Gastrocnemius medialis (tissue), 4 donors: ENCODE data around the gene S1PR3.

Experiments
- POLR2A ChIP-seq, 2 donors: fragments of 450-650 bp; IDR thresholded peaks; one replicate each; pipeline ENCODE4 v1.6.1; 2017; ENCODE audit warnings: antibody characterized with exemption in 2 of 2, mild to moderate bottlenecking in 2 of 2, moderate library complexity in 2 of 2
- TF ChIP-seq, protein P1 (sequence below), 5 experiments: fragments of 450-650 bp in 3 of 5; fragments of 200-600 bp in 2 of 5; sonication (generic) in 2 of 5; IDR thresholded peaks in 4 of 5; conservative IDR thresholded peaks in 1 of 5; 1 replicate in 4 of 5; 2 replicates in 1 of 5; pipeline ENCODE4 v1.5.1; 2016 to 2019; ENCODE audit warnings: antibody characterized with exemption in 5 of 5, mild to moderate bottlenecking in 3 of 5, moderate library complexity in 3 of 5

DNA sequence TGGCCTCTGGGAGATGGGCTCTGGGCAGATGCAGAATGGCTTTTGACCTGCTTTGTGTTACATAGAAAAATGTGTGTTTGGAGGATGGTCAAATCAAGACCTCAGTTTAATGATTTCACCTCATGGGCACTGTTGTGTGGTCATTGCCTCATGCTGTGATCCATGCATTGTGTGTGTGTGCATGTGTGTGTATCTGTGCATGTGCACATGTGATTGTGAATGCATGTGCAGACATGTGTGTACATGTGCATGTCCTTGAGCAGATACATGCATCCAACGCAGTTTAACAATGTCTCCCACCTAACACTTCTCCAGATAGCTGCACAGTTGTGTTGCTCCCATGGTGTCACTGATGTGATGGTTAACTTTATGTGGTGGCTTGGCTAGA lies 40.1 kb upstream of the S1PR3 start:
- TF ChIP-seq, protein P1, sequence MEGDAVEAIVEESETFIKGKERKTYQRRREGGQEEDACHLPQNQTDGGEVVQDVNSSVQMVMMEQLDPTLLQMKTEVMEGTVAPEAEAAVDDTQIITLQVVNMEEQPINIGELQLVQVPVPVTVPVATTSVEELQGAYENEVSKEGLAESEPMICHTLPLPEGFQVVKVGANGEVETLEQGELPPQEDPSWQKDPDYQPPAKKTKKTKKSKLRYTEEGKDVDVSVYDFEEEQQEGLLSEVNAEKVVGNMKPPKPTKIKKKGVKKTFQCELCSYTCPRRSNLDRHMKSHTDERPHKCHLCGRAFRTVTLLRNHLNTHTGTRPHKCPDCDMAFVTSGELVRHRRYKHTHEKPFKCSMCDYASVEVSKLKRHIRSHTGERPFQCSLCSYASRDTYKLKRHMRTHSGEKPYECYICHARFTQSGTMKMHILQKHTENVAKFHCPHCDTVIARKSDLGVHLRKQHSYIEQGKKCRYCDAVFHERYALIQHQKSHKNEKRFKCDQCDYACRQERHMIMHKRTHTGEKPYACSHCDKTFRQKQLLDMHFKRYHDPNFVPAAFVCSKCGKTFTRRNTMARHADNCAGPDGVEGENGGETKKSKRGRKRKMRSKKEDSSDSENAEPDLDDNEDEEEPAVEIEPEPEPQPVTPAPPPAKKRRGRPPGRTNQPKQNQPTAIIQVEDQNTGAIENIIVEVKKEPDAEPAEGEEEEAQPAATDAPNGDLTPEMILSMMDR (IDR thresholded peaks at IDR 0.05 in 4 of 5, conservative IDR thresholded peaks at IDR 0.05 in 1 of 5), result no peak
- no peak for TF ChIP-seq POLR2A (IDR thresholded peaks at IDR 0.05)
